ENCODE measurements around the gene ITGA6.

Gene ITGA6

DNA sequence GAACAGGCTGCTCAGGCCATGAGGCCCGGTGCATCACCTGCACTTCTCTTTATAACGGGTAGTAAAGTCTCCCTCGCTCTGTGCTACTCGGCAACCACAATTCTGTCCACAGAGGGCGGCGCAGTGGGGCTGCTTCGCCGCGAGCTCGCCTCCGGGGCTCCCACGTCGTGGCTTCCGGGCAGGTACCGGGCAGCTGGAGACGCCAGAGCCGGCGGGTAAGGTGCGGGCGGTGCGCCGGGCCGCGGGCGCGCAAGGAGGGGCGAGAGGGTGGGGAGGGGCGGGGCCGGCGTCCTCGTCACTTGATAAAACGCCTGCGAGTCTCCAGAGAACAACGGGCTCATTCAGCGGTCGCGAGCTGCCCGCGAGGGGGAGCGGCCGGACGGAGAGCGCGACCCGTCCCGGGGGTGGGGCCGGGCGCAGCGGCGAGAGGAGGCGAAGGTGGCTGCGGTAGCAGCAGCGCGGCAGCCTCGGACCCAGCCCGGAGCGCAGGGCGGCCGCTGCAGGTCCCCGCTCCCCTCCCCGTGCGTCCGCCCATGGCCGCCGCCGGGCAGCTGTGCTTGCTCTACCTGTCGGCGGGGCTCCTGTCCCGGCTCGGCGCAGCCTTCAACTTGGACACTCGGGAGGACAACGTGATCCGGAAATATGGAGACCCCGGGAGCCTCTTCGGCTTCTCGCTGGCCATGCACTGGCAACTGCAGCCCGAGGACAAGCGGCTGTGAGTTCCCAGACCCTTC, at the start of gene ITGA6:
ITGA6 (plus strand) TSS at position 331 of the 734 bp plus-strand sequence.
- in situ Hi-C loops (cut with MboI; ENCODE audit: low sequenced_read_pairs): no loop called here

DNA sequence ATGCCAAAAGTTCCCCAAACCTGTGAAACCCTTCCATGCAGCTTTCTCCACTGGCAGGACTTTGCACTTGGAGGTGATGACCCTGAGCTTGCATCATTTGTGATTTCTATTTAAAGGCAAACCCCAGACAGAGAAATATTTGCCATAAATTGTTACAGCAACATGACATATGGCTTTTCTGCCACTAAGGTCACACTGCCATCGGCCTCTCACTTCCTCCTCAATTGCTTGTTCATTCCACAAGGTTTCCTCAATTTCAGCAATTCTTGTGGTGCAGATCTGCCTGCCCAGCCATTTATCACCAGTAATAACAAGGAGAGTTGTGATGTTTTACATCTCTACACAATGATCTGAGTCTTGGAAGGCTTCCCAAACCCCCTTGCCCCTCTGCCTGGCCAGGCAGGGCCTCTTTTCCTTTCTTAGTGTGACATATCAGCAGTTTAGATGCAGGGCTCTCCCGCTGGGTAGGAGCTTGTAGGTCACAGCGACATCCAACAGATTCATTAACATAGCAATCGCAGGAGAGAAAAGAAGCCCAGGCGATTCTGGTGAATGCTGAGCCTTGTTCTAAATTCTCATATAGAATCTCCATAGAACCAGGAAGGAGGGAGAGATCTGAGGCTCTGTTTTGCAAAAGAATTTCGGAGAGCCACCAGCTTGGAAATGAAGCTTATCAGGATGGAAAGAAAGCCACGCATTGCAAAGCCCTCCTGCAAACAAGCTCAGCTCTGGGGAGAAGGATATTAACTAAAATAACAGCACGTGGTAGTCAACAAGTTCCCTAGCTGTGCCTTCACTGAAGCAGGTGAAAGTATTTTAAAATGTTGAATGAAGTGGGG, 46.7 kb upstream of the ITGA6 start:
- in situ Hi-C loops (cut with MboI; ENCODE audit: low sequenced_read_pairs): no loop called here

DNA sequence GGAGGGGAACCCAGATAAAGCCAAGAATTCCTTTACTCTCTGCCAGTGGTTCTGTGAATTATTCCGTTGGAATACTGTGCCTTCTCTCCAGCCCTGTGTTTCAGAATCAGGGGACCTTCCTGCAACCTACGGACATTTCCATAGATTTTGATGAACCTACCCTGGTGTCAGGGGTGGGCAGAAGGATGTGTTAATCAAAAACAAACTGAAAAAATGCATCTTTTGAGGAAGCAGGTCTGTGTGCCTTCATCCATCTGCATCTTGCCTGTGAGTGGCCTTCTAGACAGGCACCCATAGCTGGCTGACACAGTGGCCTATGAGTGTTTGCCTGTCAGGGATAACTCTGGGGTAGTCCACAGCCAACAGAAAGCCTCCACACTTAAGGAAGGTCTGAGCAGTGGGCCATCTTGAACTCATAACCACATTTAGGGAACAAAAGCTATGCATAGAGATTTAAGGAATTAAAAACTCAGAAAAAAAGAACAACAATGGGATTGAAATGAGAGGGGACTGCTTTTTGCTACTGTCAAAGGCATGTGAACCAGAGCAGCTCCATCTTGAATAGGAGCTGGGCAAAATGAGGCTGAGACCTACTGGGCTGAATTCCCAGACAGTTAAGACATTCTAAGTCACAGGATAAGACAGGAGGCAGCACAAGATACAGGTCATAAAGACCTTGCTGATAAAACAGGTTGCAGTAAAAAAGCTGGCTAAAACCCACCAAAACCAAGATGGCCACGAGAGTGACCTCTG, 45.9 kb upstream of the ITGA6 start:
- in situ Hi-C loops (cut with MboI; ENCODE audit: low sequenced_read_pairs): no loop called here

DNA sequence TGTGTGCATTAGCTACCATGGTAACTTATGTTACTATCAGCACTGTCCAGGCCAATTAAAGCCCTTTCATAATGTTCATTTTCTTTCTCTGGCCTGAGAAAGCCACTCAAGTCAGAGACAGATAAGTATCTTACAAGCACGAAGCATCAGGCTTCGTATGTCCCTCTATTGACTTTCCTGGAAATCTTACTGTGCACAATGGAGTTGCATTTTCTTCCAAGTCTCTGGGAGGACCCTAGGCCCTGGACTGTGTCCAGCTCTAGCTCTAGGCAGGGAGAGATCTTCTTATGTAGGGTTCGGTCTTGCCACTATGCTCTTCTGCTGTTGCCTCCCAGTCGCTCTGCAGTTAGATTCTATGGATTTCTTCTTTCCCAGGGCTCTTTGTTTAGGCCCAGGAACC, 40.0 kb upstream of the ITGA6 start:
- in situ Hi-C loops (cut with MboI; ENCODE audit: low sequenced_read_pairs): no loop called here

DNA sequence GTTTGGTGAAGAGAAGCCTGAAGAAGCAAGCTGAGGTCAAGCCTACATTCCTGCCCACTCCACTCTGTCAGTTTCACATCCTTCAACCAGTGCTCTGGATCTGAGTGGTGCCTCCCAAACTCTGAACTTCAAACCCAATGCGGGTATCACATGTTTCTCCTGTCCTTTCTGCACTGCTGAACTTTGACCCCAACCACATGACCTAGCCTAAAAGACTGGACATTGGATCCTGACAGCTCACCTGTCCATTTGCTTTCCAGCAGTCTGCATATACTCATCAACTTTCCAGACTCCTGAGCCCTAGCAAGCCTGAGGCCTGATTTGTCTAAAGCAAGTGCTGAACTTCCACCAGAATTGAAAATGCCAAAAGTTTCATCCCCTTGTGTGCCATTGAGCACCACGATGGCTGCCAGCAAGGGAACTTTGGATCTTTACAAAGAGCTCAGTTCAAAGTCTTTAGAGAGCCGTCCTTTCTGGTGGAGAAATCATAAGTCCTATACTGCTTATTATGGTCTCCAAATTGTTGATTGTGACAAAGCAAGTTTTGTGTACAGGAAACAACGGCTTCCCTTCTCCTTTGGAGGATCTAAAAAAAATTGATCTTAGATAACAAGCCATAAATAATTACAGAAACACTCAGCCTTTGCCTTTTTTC, 37.6 kb upstream of the ITGA6 start:
- in situ Hi-C loops (cut with MboI; ENCODE audit: low sequenced_read_pairs): no loop called here

DNA sequence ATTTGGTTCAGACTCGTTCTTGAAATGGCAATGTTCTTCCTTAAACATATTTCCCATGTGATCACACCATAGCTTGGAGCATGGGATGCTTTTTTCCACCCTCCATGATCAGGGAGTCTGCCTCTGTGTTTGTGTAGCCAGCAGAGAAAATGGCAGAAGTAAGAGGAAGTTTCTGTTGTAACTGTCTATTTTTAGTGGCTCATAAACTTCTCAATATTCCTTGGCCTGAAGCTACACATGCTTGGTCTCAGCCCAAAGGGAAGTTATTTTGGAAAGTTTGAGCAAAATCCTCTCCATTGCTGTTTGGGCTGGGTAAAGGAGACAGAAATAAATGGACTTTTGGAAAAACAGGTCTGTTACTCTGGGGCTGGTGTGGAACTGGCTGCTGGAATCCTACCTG, 33.4 kb upstream of the ITGA6 start:
- in situ Hi-C loops (cut with MboI; ENCODE audit: low sequenced_read_pairs): no loop called here

DNA sequence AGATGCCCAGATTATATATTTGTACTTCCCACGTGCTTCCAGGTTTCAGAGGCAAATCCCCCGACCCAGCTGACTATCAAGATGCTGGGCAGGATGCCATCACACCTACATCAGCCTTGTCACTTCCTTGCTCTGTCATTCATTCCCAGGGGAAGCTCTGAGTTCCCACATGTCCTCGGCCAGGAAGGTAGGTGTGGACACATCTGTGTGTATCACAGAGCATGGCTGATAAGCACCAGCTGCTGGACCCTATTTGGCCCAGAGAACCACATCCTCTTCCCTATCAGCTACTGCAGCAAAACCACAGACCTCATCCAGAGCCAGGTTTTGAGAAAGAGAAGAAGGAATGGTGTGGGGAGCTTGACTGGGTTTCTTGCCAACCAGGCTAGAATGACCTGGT, 31.9 kb upstream of the ITGA6 start:
- in situ Hi-C loops (cut with MboI; ENCODE audit: low sequenced_read_pairs): no loop called here

DNA sequence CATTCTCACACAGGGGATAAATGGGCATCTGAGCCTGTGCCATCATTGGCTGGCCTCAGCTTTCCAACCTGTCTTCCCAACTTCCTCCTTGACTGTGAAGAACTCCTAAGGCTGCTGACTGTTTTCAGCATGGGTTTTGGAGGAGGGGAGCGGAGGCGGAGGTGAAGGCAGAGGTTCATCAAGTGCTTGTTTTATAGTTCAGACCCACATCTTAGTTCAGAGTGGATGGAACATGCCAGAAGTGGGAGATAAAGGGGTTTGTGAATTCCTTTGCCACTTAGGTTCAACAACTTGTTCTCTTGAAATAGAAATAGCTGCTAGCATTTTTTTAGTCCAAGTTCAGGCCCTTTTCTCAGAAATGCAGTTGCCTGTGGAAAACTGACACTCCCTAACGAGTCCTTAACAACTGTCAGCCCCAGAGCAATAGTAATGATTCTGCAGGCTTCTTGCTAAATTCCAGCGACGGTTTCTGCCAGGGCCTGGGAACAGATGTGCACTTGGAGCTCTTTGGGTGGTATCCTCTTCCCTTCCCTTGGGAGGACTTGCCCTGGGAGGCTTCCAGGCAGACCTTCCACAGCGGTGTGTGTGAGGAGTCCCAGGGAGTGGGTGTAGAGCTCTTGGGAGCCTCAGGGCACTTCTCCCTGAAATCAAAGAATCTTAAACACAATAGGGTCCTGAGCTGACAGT, 30.1 kb upstream of the ITGA6 start:
- in situ Hi-C loops (cut with MboI; ENCODE audit: low sequenced_read_pairs): no loop called here

DNA sequence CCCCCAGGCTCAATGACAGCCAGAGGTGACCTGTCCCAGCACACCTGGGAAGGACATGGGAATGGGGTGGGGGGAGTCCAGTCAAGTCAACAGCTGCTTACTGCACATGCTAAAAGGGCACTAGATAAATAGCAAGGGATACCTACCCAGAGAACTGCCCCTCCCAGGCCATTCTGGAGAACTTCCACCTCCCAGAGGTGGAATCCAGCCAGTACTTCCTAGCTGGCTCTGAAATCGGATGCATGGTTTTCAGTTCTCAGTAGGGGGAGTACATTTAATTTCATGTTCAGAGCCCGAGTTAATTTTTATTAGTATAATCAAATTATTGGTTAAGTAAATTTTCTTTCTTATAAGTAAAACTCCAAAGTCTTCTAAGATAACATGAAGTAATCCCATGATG, 28.9 kb upstream of the ITGA6 start:
- in situ Hi-C loops (cut with MboI; ENCODE audit: low sequenced_read_pairs): no loop called here

DNA sequence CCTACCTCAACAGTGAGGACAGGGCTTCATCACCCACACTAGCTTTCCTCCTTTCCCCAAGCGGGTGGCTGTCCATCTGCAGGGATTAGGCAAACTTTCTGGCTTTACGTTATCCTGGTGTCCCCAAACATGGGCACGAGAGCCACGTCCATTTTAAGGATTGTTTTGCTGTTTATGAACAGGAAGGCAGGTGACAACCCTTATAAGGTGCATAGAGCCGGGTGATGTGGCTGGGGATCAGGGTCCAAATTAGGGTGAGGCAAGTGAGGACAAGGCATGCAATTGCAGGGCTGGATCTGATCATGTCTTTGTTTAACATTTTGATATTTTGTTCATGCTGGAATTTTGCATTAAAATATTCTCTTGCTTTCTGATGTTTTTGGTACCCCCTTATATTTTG, 27.6 kb upstream of the ITGA6 start:
- in situ Hi-C loops (cut with MboI; ENCODE audit: low sequenced_read_pairs): no loop called here

DNA sequence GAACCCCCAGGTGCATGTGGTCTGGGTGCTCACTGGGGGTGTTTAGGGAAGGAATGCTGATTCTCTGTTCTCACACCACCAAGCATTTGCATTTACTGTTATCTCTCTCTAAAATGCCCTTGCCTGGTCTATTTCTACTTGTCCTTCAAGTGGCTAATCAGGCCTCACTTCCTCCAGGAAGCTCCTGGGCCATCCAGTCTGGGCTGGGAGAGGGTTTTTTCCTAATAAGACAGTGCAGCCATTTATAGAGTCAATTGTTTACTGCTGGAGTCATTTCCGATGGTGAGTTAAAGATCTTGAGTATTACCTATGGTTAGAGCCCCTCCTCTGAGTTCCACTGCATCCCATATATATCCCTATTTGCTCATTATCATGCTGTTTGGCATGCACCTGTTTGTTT, 25.2 kb upstream of the ITGA6 start:
- in situ Hi-C loops (cut with MboI; ENCODE audit: low sequenced_read_pairs): no loop called here

DNA sequence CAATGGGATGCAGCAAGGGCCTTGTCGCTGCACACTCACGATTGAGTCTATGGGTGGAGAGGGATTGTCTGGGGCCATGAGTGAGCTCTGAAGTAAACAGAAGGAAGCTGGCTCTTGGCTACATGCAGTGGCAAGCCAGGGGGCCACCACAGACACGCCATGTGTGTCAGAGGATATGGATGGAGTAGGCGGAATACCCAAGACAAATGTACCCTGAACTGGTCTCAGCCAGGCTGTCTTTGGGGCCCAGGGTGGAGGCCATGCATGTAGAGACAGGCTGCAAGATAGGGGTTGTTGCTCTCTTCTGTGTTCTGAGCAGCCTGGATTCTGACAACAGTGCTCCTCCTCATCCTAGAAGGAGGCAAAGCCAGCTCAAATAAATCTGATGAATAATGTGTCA, 24.0 kb upstream of the ITGA6 start:
- in situ Hi-C loops (cut with MboI; ENCODE audit: low sequenced_read_pairs): no loop called here

DNA sequence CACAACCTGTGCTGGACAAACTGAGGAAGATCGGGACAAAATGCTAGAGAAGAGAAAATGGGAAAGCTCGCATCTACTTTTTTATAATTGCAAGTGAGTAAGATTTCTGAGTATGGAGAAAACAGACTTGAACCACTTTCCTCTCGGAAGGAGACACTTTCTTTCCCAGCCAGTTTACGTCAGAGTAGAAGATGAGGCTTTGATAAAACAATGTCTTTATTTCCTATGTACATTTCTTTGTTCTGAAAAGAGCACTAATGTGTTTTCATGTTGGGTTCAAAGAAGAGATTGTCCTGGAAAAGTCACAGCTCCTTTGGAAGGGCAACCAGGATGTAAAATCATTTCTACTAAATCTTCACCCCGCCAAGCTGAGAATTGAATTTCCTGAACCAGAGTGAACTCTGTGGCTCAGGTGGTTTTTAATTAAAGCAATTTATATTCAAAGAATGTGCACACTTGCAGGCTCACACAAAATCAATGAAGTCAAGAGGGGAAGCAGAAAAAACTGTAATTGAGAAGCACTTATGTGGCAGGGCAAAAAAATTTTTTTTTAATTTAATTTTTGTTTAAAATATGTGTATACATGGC, 23.4 kb upstream of the ITGA6 start:
- in situ Hi-C loops (cut with MboI; ENCODE audit: low sequenced_read_pairs): no loop called here

DNA sequence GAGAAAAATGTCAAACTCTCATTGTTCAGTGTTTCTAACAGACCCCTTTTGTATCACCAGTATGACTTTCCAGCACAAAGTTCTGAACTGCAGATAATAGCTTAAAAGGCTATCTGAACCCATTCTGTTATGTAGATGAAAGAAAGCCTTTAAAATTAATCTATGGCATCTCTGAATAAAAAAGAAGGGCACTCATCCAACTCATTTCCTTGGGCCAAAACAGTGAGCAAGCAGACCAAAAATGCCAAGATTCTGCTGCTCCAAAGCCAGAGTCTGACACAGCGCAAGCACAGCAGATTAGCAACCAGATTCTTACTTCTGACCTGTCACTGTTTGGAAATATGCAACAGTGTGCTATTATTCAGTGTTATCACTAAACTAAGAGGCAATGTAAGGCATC, 22.6 kb upstream of the ITGA6 start:
- in situ Hi-C loops (cut with MboI; ENCODE audit: low sequenced_read_pairs): no loop called here

DNA sequence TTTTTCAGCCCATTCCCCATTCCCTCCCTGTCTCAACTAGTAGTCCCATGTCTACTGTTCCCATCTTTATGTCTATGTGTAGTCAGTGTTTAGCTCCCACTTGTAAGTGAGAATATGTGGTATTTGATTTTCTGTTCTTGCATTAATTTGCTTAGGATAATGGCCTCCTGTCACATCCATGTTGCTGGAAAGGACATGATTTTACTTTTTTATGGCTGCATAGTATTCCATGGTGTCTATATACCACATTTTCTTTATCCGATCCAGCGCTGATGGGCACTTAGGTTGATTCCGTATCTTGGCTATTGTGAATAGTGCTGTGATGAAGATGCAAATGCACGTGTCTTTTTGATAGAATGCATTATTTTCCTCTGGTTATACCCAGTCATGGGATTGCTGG, 21.7 kb upstream of the ITGA6 start:
- in situ Hi-C loops (cut with MboI; ENCODE audit: low sequenced_read_pairs): no loop called here

DNA sequence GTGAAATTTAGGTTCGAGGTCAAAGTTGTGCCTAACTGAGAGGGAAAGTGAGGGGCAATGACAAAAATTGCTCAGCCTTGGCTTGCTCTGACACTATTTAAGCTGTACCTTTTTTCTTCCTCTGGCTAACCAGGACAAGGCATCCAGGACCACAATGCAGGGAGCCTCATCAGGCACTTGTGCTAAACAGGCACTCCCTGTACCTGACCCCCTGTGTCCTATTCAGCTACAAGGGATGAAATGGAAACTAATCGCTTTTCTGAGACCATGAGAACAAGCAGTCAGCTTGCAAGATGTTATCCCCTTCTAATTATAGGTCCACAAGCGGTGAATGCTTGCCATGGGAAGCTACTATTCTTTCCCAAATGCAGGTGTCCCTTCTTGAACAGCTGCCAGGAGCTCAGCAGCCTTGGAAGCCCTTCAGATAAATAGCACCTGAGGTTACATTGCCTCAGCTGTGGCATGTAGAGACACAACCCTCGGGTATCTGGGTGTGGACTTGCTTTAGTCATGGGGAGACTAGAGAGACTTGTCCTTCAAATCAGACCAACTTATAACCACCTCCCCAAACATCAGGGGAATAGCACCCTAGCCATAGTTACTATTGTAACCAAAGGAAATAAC, 19.1 kb upstream of the ITGA6 start:
- in situ Hi-C loops (cut with MboI; ENCODE audit: low sequenced_read_pairs): no loop called here

DNA sequence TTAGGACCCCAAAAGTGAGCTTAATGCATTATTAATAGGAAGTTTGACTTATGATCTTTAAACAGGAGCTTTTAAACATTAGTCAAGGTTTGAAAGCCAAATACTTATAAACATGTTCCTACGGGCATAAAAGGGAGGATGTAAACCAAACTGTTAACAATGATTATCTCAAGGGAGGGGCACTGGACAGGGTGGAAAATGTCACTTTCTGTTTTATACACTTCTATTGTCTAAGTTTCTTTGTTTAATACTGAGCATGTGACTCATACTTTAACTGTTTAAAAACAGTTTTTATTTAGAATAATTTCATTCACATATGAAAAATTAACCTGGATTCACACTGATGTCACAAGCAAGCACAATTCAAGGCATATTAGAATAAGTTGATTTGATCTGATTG, 18.3 kb upstream of the ITGA6 start:
- in situ Hi-C loops (cut with MboI; ENCODE audit: low sequenced_read_pairs): no loop called here

DNA sequence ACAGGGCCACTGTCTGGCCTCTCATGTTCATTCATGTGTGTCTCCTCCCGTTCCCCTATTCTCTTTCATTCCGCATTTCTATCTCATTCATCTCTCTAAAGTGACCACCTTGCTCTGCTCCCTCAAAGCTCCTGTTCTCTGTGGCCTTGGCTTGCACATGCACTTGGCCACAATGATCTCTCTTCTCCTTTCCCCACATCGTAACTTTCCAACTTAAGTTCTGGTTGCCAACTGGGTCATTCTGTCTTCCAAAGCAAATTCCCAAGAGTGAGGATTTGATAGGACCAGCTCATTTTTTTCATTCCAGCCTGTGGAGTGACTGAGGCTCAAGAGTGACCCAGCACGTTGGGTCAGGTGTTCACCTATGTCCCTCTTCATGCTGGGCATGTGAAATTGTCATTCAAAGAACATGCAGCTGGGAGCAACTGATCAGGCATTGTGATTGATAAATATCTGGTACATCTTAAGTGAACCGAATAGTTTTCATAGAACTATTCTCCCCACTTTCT, 14.3 kb upstream of the ITGA6 start:
- in situ Hi-C loops (cut with MboI; ENCODE audit: low sequenced_read_pairs): no loop called here

DNA sequence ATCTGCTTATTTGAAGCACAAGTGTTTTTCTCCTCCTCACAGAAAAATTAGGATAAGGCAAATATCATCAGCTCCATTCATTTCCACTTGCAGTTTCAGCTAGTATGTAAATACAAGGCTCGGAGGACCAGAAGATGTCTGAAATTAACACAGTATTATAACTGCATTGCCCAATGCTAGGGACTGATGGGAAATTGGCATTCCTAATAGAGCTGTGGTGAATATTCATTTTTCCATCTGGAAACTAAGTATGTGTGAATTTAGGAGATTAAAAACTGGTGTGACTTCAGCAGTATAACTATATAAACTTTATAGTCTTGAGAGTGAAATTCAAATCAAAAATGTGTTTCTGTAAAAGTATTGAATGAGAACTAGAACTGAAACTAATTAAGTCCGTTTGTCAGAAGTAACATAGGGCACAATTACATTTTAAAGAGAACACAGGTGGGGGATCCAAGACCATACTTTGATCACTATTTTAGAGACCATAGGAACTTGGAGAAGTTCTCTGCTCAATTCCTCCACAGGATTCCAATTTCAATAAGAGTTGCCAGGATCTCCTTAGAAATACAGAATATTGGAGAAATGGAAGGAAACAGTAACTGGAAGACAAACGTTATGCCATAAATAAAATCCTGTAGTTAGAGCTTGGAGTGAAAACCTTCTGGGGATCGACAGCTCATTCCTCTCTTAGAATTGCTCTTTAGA, 12.1 kb upstream of the ITGA6 start:
- in situ Hi-C loops (cut with MboI; ENCODE audit: low sequenced_read_pairs): no loop called here

All from HL-60/S4 treated with phorbol 12-myristate 13-acetate at 8.2 ng/mL for 4 days and 3 days (cell line).